OCI-LY7 (cell line): ENCODE measurements around the gene CYP3A5. TPM values are rescaled to one million over a fixed set of nuclear protein-coding genes. Genes with fewer than 3 reads are reported as not detected.
"Not testable (repeated sequence)": the region's sequence is repeated elsewhere in the genome, so short reads cannot be mapped to it uniquely, and the experiment has no call there.

ENCODE experiments used
- BruUV-seq: library from RNA; stranded (reverse); fragments of 400-500 nt; replicated peaks from 2 replicates; lab custom pipeline; 2021; lab: Mats Ljungman, UMichigan
- CTCF ChIA-PET: fragments of 300-600 bp; sonication (Branson Sonifier 250); formaldehyde crosslinking; loops from one replicate; lab custom pipeline; 2022; ENCODE audit warnings: antibody characterized with exemption; ENCODE audit not compliant: unreplicated experiment; lab: Charles Lee
- POLR2A ChIA-PET: fragments of 300-600 bp; sonication (Branson Sonifier 250); formaldehyde crosslinking; loops from one replicate; lab custom pipeline; 2022; ENCODE audit warnings: antibody characterized with exemption; lab: Charles Lee
- DNase-seq: peaks from one replicate; pipeline ENCODE4 v3.0.0-alpha.2; 2015; ENCODE audit warnings: low spot score
- H2AFZ ChIP-seq: fragments of 200-600 bp; sonication (generic), shearing (Covaris generic); 2 replicates; pipeline ENCODE4 v1.6.1; 2014; ENCODE audit warnings: mild to moderate bottlenecking, antibody characterized with exemption, low read length, moderate library complexity
- H3K27ac ChIP-seq: fragments of 200-600 bp; sonication (generic); 2 replicates; pipeline ENCODE4 v1.5.1; 2014; ENCODE audit warnings: mixed run types, low read depth, mild to moderate bottlenecking, moderate library complexity, low read length, inconsistent platforms; ENCODE audit not compliant: poor library complexity, severe bottlenecking
- H3K36me3 ChIP-seq: fragments of 200-600 bp; sonication (generic); 2 replicates; pipeline ENCODE4 v1.6.1; 2014; ENCODE audit warnings: mild to moderate bottlenecking, antibody characterized with exemption, low read length, moderate library complexity, mixed read lengths; ENCODE audit not compliant: insufficient read depth
- H3K4me1 ChIP-seq: fragments of 200-600 bp; sonication (generic); 2 replicates; pipeline ENCODE4 v1.5.1; 2014; ENCODE audit warnings: mild to moderate bottlenecking, low read length; ENCODE audit not compliant: insufficient read depth, poor library complexity, severe bottlenecking
- H3K4me2 ChIP-seq: fragments of 200-600 bp; sonication (generic); 2 replicates; pipeline ENCODE4 v1.6.1; 2014; ENCODE audit warnings: mild to moderate bottlenecking, low read length
- H3K4me3 ChIP-seq: fragments of 200-600 bp; sonication (generic); 2 replicates; pipeline ENCODE4 v1.5.1; 2014; ENCODE audit warnings: mild to moderate bottlenecking, low read depth, low read length; ENCODE audit not compliant: poor library complexity, severe bottlenecking
- H3K79me2 ChIP-seq: fragments of 200-600 bp; sonication (generic); 2 replicates; pipeline ENCODE4 v1.6.1; 2016; ENCODE audit warnings: low read depth, mild to moderate bottlenecking, low read length, moderate library complexity, mixed read lengths; ENCODE audit not compliant: insufficient read depth
- H3K9me2 ChIP-seq: fragments of 200-600 bp; sonication (generic); 2 replicates; pipeline ENCODE4 v1.6.1; 2016; ENCODE audit warnings: mild to moderate bottlenecking, low read length, mixed read lengths; ENCODE audit not compliant: insufficient read depth
- H3K9me3 ChIP-seq: fragments of 200-600 bp; sonication (generic); 2 replicates; pipeline ENCODE4 v1.6.1; 2014; ENCODE audit warnings: mild to moderate bottlenecking, mixed run types, low read length, mixed read lengths
- H4K20me1 ChIP-seq: fragments of 200-600 bp; sonication (generic); 2 replicates; pipeline ENCODE4 v1.6.1; 2014; ENCODE audit warnings: mild to moderate bottlenecking, antibody characterized with exemption, low read length, moderate library complexity, mixed read lengths; ENCODE audit not compliant: insufficient read depth
- CTCF ChIP-seq: fragments of 200-600 bp; sonication (generic); conservative IDR thresholded peaks from 2 replicates; pipeline ENCODE4 v1.5.1; 2014; ENCODE audit warnings: mild to moderate bottlenecking, antibody characterized with exemption, low read length, moderate library complexity, mixed read lengths
- EZH2phosphoT487 ChIP-seq: fragments of 200-600 bp; sonication (generic); IDR thresholded peaks from 2 replicates; pipeline ENCODE4 v1.6.1; 2018; ENCODE audit warnings: low read depth, borderline replicate concordance, mild to moderate bottlenecking, mixed run types, antibody characterized with exemption, low read length, moderate library complexity, mixed read lengths
- intact Hi-C: fragments of 100-400 bp; cut with micrococcal nuclease; formaldehyde crosslinking; loops from one replicate; pipeline ENCODE4 v1.10.0; 2022; ENCODE audit not compliant: unreplicated experiment
- total RNA-seq, 2 experiments: library from RNA; depleted of rRNA in 1 of 2; stranded (reverse); fragments of >200 nt in 1 of 2; shearing (Covaris generic) in 1 of 2; gene quantifications; 2 replicates each; pipeline ENCODE4 v1.2.3, GENCODE V29; 2014 to 2022

The CYP3A5 gene
- total RNA-seq, 2 experiments from 2014 or later, result not detected

GRCh38 chr7:99667179-99667578 is 12.6 kb downstream of the CYP3A5 start:
- H3K27ac ChIP-seq, result no peak overlapping the region
- H3K36me3 ChIP-seq, result no peaks in the 10 kb centered on the region
- no peak for DNase-seq
- POLR2A ChIA-PET, result interaction anchor here (0.6 kb wide), 1 partner anchor 20 kb away, joined by 3 read pairs; no protein-coding TSS in a partner anchor
- H4K20me1 ChIP-seq, result no peaks in the 10 kb centered on the region
- BruUV-seq, result no TSS peak
- no peaks in the 10 kb centered on the region for H3K9me3 ChIP-seq
- no peaks in the 10 kb centered on the region for H3K9me2 ChIP-seq
- H3K79me2 ChIP-seq, result no peaks in the 10 kb centered on the region
- H3K4me3 ChIP-seq, result no peak overlapping the region
- TF ChIP-seq CTCF, result no peak
- no peak for TF ChIP-seq EZH2phosphoT487
- CTCF ChIA-PET, result no interaction called here
- H3K4me2 ChIP-seq, result no peak overlapping the region
- no peak overlapping the region for H2AFZ ChIP-seq
- H3K4me1 ChIP-seq, result no peaks in the 10 kb centered on the region
- intact Hi-C loops, result no loop called here

GRCh38 chr7:99666013-99666395 is 13.8 kb downstream of the CYP3A5 start:
- H3K27ac ChIP-seq, result no peak overlapping the region
- H3K79me2 ChIP-seq, result no peaks in the 10 kb centered on the region
- intact Hi-C loops, result no loop called here
- no peak overlapping the region for H2AFZ ChIP-seq
- TF ChIP-seq EZH2phosphoT487 (no peak), CTCF (no peak)
- no peaks in the 10 kb centered on the region for H4K20me1 ChIP-seq
- CTCF ChIA-PET, result no interaction called here
- no peaks in the 10 kb centered on the region for H3K4me1 ChIP-seq
- H3K36me3 ChIP-seq, result no peaks in the 10 kb centered on the region
- H3K4me2 ChIP-seq, result no peak overlapping the region
- no TSS peak for BruUV-seq
- H3K4me3 ChIP-seq, result no peak overlapping the region
- no peak for DNase-seq
- no peaks in the 10 kb centered on the region for H3K9me3 ChIP-seq
- no peaks in the 10 kb centered on the region for H3K9me2 ChIP-seq
- POLR2A ChIA-PET, result no interaction called here

DNA sequence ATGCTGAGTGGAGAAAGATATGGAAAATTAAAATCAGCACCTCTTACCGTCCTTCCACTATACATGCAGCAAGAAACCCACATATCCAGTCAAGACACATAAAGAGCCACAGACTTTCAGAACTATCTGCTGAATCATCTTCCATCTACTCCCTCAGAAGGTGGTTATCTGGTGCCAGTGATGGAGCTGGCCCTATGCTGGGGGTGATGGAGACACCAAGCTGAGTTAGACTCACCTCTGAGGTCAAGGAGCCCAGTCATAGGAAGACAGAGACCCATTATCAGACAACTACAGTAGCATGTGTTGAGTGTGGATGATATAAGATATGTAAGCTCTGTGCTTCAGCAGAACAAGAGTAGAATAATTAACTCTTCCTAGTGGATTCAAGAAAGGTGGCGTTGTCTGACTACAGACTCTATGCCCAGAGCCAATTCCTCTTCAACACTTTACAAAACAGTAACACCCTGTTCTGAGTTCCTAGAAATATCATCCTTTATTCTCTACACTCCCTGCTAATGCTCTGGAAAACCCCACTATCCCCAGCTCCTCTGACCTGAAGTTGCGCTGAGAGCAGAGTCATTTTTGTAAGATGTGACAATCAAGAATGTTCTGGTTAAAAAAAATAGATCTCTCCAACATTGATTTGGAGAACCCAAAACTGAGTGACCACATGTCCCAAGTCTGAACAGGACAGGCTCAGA is 14.3 kb downstream of the CYP3A5 start:
- H3K4me2 ChIP-seq, result no peak overlapping the region
- intact Hi-C loops, result no loop called here
- H3K79me2 ChIP-seq, result no peaks in the 10 kb centered on the region
- no peak overlapping the region for H2AFZ ChIP-seq
- no peaks in the 10 kb centered on the region for H3K36me3 ChIP-seq
- TF ChIP-seq CTCF, result no peak
- no peak for TF ChIP-seq EZH2phosphoT487
- no peaks in the 10 kb centered on the region for H3K9me3 ChIP-seq
- H3K4me1 ChIP-seq, result no peaks in the 10 kb centered on the region
- POLR2A ChIA-PET, result no interaction called here
- no peaks in the 10 kb centered on the region for H3K9me2 ChIP-seq
- no peak for DNase-seq
- CTCF ChIA-PET, result no interaction called here
- H4K20me1 ChIP-seq, result no peaks in the 10 kb centered on the region
- no peak overlapping the region for H3K4me3 ChIP-seq
- no peak overlapping the region for H3K27ac ChIP-seq
- no TSS peak for BruUV-seq

- H3K4me2 ChIP-seq, H3K27ac ChIP-seq, intact Hi-C loops, H3K79me2 ChIP-seq, POLR2A ChIA-PET, DNase-seq, H4K20me1 ChIP-seq, BruUV-seq, CTCF ChIA-PET, H3K9me2 ChIP-seq, H3K36me3 ChIP-seq, H3K4me3 ChIP-seq, H3K4me1 ChIP-seq, H2AFZ ChIP-seq, H3K9me3 ChIP-seq: not testable (repeated sequence)
These were observed 21.9 kb downstream of the CYP3A5 start for GRCh38 chr7:99657879-99658278.
